ENCODE measurements around the gene TNXB. TPM values are rescaled to one million over a fixed set of nuclear protein-coding genes. Genes with fewer than 3 reads are reported as not detected.

The TNXB gene
- polyA plus RNA-seq, 1 donor from 2014 or later = 3.3 TPM

- no peaks in the 10 kb centered on the region for H3K79me2 ChIP-seq (replicated peaks; ENCODE audit: insufficient read depth, low read length)
- no peaks in the 10 kb centered on the region for H3K9me2 ChIP-seq (ENCODE audit: insufficient read depth, low read length)
- no peak overlapping the region for H3K4me3 ChIP-seq (ENCODE audit: low read length)
- no peaks in the 10 kb centered on the region for H4K20me1 ChIP-seq (ENCODE audit: insufficient read depth)
- H3K27me3 ChIP-seq (ENCODE audit: insufficient read depth, low read depth, low read length) = no peaks in the 10 kb centered on the region
- H3K36me3 ChIP-seq (ENCODE audit: insufficient read depth, low read length) = no peaks in the 10 kb centered on the region
- H3K9me3 ChIP-seq (ENCODE audit: low read length) = no peaks in the 10 kb centered on the region
- H2AFZ ChIP-seq (ENCODE audit: low read depth, low read length) = no peak overlapping the region
- no peak overlapping the region for H3K9ac ChIP-seq (ENCODE audit: low read length)
- no peak for TF ChIP-seq POLR2AphosphoS5 (IDR thresholded peaks at IDR 0.05)
- no peak for TF ChIP-seq EP300 (conservative IDR thresholded peaks at IDR 0.05; ENCODE audit: poor library complexity, severe bottlenecking)
- TF ChIP-seq SMC3 (conservative IDR thresholded peaks at IDR 0.05; ENCODE audit: poor library complexity) = no peak
- TF ChIP-seq CTCF (IDR thresholded peaks at IDR 0.05; ENCODE audit: poor library complexity, severe bottlenecking) = no peak
- TF ChIP-seq RAD21 (conservative IDR thresholded peaks at IDR 0.05) = no peak
- no peak for TF ChIP-seq REST (IDR thresholded peaks at IDR 0.05; ENCODE audit: borderline replicate concordance)
- no peak for TF ChIP-seq TAF1 (IDR thresholded peaks at IDR 0.05; ENCODE audit: low read depth)
- no peak for TF ChIP-seq MXI1 (conservative IDR thresholded peaks at IDR 0.05; ENCODE audit: poor library complexity, severe bottlenecking)
- no peak for TF ChIP-seq EZH2 (IDR thresholded peaks at IDR 0.05; ENCODE audit: borderline replicate concordance, insufficient read depth, low read length, poor library complexity, severe bottlenecking)
- no peak overlapping the region for H3K4me2 ChIP-seq (ENCODE audit: low read length)
- no peak overlapping the region for H3K27ac ChIP-seq (ENCODE audit: low read length)
- H3F3A ChIP-seq (ENCODE audit: insufficient read depth, low read length, poor library complexity, severe bottlenecking) = no peaks in the 10 kb centered on the region
Measured at GRCh38 chr6:32096394-32097258, 12.5 kb downstream of the TNXB start.

- Histone ChIP-seq H3K9ac (ENCODE audit: low read length) (no peak overlapping the region), H3K9me2 (ENCODE audit: insufficient read depth, low read length) (no peaks in the 10 kb centered on the region), H3K27me3 (ENCODE audit: insufficient read depth, low read depth, low read length) (no peaks in the 10 kb centered on the region), H3K79me2 (replicated peaks; ENCODE audit: insufficient read depth, low read length) (no peaks in the 10 kb centered on the region), H4K20me1 (ENCODE audit: insufficient read depth) (no peaks in the 10 kb centered on the region), H2AFZ (ENCODE audit: low read depth, low read length) (no peak overlapping the region), H3K27ac (ENCODE audit: low read length) (no peak overlapping the region), H3K4me3 (ENCODE audit: low read length) (no peak overlapping the region), H3K36me3 (ENCODE audit: insufficient read depth, low read length) (no peaks in the 10 kb centered on the region), H3K9me3 (ENCODE audit: low read length) (no peaks in the 10 kb centered on the region), H3K4me2 (ENCODE audit: low read length) (no peak overlapping the region), H3F3A (ENCODE audit: insufficient read depth, low read length, poor library complexity, severe bottlenecking) (no peaks in the 10 kb centered on the region)
- TF ChIP-seq MXI1 (conservative IDR thresholded peaks at IDR 0.05; ENCODE audit: poor library complexity, severe bottlenecking) = no peak
- no peak for TF ChIP-seq EP300 (conservative IDR thresholded peaks at IDR 0.05; ENCODE audit: poor library complexity, severe bottlenecking)
- no peak for TF ChIP-seq REST (IDR thresholded peaks at IDR 0.05; ENCODE audit: borderline replicate concordance)
- TF ChIP-seq POLR2AphosphoS5 (IDR thresholded peaks at IDR 0.05) = no peak
- TF ChIP-seq TAF1 (IDR thresholded peaks at IDR 0.05; ENCODE audit: low read depth) = no peak
- TF ChIP-seq SMC3 (conservative IDR thresholded peaks at IDR 0.05; ENCODE audit: poor library complexity) = no peak
- no peak for TF ChIP-seq CTCF (IDR thresholded peaks at IDR 0.05; ENCODE audit: poor library complexity, severe bottlenecking)
- no peak for TF ChIP-seq RAD21 (conservative IDR thresholded peaks at IDR 0.05)
- no peak for TF ChIP-seq EZH2 (IDR thresholded peaks at IDR 0.05; ENCODE audit: borderline replicate concordance, insufficient read depth, low read length, poor library complexity, severe bottlenecking)
Measured at GRCh38 chr6:32096087-32096393, 13.1 kb downstream of the TNXB start.

Data from neural cell (in vitro differentiated cells).